ENCODE data around the gene NABP1. TPM values are rescaled to one million over a fixed set of nuclear protein-coding genes. Genes with fewer than 3 reads are reported as not detected.

Gene NABP1
- total RNA-seq, 4 donors from 2014 or later, result 13.8 to 50.3 (median 23.9) TPM

DNA sequence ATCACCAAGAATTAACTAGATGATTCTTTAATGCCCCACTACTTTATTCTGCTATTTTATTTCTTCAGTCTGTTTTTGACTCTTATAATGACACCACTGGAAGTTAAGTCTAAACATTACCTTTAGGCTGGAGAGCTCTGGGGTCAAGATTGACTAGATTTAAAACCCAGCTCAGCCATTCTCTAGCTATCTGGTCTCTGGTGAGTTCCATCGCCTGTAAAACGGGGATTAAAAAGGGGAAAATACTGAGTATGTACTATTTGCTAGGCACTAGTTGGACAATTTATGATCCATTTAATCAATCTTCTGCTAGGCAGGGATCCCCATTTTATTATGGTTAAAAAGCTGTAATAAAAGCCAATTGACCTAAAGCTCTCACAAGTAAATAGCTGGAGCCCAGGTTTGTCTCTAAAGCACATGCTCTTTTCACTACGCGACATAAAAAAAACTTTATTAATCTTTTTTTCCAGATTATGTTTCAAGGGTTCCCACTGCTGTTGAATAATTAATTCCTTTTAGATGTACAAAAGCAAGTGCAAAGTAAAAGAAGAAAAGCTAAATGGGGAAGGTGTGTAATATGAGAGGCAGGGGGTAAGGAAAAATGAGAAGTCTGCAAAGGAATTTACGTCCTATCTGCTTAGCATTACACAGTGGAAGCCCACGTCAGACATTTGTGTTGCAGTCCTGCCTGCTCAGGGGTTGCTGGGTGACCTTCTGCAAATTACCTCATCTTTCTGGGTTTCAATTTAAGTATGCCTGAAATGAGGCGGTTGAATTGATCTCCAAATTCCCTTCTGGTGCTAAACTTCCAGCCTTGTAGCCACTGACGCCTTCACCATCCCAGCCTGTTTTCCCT is 918 bp upstream of the NABP1 start:
- WGBS, 2 donors, result 20 to 22% methylated on average over 7 to 8 of the region's 8 CpGs
- H3K27ac ChIP-seq, result peak overlapping the region; percentile 92 to 98 (median 96)
- peaks cover 0 to 46% (median 17%) of the 10 kb centered on the region in 3 donors for H3K4me1 ChIP-seq
- peak; percentile 18 for DNase-seq
- H3K9me3 ChIP-seq, result no peaks in the 10 kb centered on the region
- H3K4me3 ChIP-seq, result peak overlapping the region; percentile 50 to 89 (median 76)
- intact Hi-C loops (cut with DNase I), result no loop called here
- no peak for TF ChIP-seq POLR2A (IDR thresholded peaks at IDR 0.05)
- TF ChIP-seq, protein P1, sequence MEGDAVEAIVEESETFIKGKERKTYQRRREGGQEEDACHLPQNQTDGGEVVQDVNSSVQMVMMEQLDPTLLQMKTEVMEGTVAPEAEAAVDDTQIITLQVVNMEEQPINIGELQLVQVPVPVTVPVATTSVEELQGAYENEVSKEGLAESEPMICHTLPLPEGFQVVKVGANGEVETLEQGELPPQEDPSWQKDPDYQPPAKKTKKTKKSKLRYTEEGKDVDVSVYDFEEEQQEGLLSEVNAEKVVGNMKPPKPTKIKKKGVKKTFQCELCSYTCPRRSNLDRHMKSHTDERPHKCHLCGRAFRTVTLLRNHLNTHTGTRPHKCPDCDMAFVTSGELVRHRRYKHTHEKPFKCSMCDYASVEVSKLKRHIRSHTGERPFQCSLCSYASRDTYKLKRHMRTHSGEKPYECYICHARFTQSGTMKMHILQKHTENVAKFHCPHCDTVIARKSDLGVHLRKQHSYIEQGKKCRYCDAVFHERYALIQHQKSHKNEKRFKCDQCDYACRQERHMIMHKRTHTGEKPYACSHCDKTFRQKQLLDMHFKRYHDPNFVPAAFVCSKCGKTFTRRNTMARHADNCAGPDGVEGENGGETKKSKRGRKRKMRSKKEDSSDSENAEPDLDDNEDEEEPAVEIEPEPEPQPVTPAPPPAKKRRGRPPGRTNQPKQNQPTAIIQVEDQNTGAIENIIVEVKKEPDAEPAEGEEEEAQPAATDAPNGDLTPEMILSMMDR (IDR thresholded peaks at IDR 0.05), result no peak
- peaks cover 0 to 7% (median 0%) of the 10 kb centered on the region in 3 donors for H3K36me3 ChIP-seq
- H3K27me3 ChIP-seq, result no peaks in the 10 kb centered on the region

DNA sequence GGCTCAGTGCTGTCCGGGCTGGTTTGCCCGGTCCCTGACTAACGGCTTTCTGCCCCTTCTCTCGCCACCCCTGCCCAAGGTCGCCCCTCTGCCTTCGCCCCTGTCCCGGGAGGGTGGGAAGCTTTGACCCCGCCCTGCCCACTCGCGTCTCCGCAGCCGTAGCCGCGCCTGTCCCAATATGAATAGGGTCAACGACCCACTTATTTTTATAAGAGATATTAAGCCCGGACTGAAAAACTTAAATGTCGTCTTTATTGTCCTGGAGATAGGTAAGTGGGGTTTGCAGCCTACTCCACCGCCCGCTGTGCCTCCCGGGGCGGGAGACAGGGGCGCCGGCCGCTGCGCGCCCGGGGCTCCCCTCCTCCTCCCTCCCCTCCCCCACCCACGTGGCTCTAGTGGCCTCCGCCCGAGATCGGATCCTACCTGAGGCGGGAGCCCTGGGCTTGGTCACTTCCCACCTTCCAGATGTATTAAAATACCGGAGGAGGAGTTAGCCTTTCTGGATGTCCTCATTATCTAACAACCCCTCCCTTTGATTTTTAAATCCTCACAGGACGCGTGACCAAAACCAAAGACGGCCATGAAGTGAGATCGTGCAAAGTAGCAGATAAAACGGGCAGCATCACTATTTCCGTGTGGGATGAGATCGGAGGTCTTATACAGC is 633 bp downstream of the NABP1 start:
- Histone ChIP-seq H3K4me3 (peak overlapping the region; percentile 50 to 89 (median 76)), H3K27ac (peak overlapping the region; percentile 92 to 98 (median 96)), H3K4me1 (peaks cover 0 to 58% (median 17%) of the 10 kb centered on the region in 3 donors), H3K9me3 (no peaks in the 10 kb centered on the region), H3K27me3 (no peaks in the 10 kb centered on the region), H3K36me3 (peaks cover 0 to 23% (median 0%) of the 10 kb centered on the region in 3 donors)
- TF ChIP-seq POLR2A (IDR thresholded peaks at IDR 0.05), result no peak
- TF ChIP-seq, protein P1 (IDR thresholded peaks at IDR 0.05), result no peak
- intact Hi-C loops (cut with DNase I), result no loop called here
- 2 to 3% methylated on average over 9 to 25 of the region's 40 CpGs for WGBS, 2 donors
- no peak for DNase-seq

DNA sequence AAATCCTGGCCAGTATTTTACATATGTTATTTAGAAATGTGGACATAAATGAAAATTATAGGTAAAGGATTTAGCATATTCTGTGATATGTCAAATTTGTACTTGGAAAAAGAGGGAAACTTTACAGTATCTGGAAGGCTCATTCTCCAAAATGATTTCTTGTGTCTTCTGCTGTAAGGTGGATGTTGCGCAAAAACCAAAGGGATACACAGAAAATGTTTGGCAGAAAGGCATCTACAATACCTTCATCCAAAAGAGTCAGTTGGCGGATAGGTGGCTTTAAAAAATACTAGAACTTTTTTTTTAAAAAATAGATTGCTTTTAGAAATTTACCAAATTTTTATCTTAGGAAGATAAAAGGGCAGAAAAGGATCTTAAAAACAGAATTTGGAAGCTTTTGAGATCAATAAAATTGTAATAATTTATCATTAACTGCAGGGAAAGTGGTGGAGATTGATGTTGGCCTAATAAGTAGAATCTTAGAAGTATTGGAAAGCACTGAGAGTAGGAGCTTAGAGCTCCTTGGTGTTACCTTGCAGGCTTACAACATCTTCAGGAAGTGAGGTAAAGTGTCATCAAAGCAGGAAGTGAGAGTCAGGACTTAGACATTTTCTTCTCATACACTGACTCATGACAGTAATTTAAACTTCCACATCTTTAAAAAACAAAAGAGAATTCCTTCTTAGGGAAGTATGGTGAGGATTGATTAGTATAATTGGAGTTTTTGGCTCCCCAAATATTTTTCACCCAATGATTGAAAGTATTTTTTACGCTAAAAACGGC is 2.1 kb downstream of the NABP1 start:
- no peaks in the 10 kb centered on the region for H3K27me3 ChIP-seq
- peak overlapping the region in 3 of 4 donors; percentile 92 to 96 (median 95) for H3K27ac ChIP-seq
- peaks cover 0 to 58% (median 17%) of the 10 kb centered on the region in 3 donors for H3K4me1 ChIP-seq
- H3K36me3 ChIP-seq, result peaks cover 0 to 37% (median 7%) of the 10 kb centered on the region in 3 donors
- WGBS, 2 donors, result 80 to 85% methylated on average over 4 of the region's 4 CpGs
- TF ChIP-seq, protein P1 (IDR thresholded peaks at IDR 0.05), result no peak
- peak in 1 of 4 donors; percentile 66 for TF ChIP-seq POLR2A (IDR thresholded peaks at IDR 0.05)
- intact Hi-C loops (cut with DNase I), result no loop called here
- DNase-seq, result no peak
- H3K9me3 ChIP-seq, result no peaks in the 10 kb centered on the region
- peak overlapping the region; percentile 50 to 89 (median 76) for H3K4me3 ChIP-seq

DNA sequence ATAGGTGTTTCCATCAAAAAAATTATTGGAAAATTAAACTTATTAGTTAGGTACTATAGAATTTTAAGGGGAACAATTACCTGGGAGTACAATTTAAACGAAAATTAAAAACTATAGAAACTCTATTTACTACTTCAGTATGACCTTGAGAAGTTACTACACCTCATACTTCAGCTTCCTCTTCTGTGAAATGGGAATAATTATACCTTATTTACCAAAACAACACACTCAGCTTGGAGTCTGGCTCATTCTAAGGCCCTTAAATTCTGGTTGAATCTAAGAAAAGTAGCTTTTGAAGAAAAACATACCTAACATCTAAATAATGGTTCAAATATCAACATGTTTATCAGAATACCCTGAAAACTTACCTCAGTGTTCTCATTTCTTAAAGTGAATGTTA is 2.7 kb downstream of the NABP1 start:
- no peak for DNase-seq
- 57% methylated on average over 1 of the region's 1 CpG for WGBS, 2 donors
- Histone ChIP-seq H3K4me1 (peaks cover 0 to 58% (median 17%) of the 10 kb centered on the region in 3 donors), H3K9me3 (no peaks in the 10 kb centered on the region), H3K4me3 (peak overlapping the region; percentile 2 to 89 (median 38)), H3K27ac (peak overlapping the region in 3 of 4 donors; percentile 2 to 96 (median 92)), H3K36me3 (peaks cover 0 to 43% (median 8%) of the 10 kb centered on the region in 3 donors), H3K27me3 (no peaks in the 10 kb centered on the region)
- TF ChIP-seq POLR2A (IDR thresholded peaks at IDR 0.05), result no peak
- TF ChIP-seq, protein P1 (IDR thresholded peaks at IDR 0.05), result no peak
- intact Hi-C loops (cut with DNase I), result no loop called here

All from esophagus squamous epithelium (tissue), 5 donors.